ENCODE data around the gene CAMKK2. TPM values are rescaled to one million over a fixed set of nuclear protein-coding genes. Genes with fewer than 3 reads are reported as not detected.

CAMKK2 gene
- total and polyA plus RNA-seq, 9 of the 15 experiments (the other 6 are each of a cell fraction or from before 2014, with no cell fraction given), result 4.3 to 32.0 (median 18.2) TPM

DNA sequence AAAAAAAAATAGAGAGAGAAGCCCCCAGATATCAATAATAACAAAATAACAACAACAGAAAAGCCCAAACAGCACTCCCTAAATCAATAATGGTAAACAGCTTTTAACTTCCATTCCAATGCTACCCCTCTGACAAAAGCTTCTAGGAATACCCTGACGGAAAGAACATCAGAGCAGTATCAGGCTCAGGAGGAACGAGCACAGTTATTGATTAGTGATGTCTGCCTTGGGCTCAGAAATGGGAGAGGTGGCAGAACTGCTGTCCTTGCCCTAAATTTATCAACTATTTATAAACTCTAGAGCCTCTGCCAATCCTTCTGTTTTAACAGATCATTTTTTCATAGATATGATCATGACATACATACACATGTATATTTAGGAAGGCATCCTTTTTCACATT, 44.7 kb downstream of the CAMKK2 start:
- WGBS (ENCODE audit: insufficient coverage, low coverage, missing lambda C conversion rate), result 83% methylated on average over 2 of the region's 2 CpGs
- no peaks in the 10 kb centered on the region for H3K27me3 ChIP-seq (ENCODE audit: control insufficient read depth in 2 of 2, insufficient read depth in 2 of 2, low read length in 2 of 2)
- no peak overlapping the region for H3K4me3 ChIP-seq
- POLR2A ChIA-PET, result interaction anchor here (1.5 kb wide), 1 partner anchor 13 kb away, joined by 4 read pairs; no protein-coding TSS in a partner anchor
- H3K4me1 ChIP-seq (replicated peaks in 1 of 2; ENCODE audit: control insufficient read depth in 2 of 2, insufficient read depth in 2 of 2, low read length in 2 of 2), result no peaks in the 10 kb centered on the region
- in situ Hi-C loops (cut with MboI), result no loop called here
- H3K9me1 ChIP-seq (ENCODE audit: control insufficient read depth, insufficient read depth, low read length), result no peaks in the 10 kb centered on the region
- no peak overlapping the region for H2AFZ ChIP-seq (ENCODE audit: low read depth, low read length)
- ATAC-seq (no peak), DNase-seq (ENCODE audit: extremely low read depth in 1 of 4, low spot score in 3 of 4) (no peak), FAIRE-seq (no peak)
- H3K79me2 ChIP-seq (ENCODE audit: control insufficient read depth, insufficient read depth, low read length), result no peaks in the 10 kb centered on the region
- intact Hi-C loops (cut with micrococcal nuclease), result no loop called here
- H4K20me1 ChIP-seq (replicated peaks; ENCODE audit: control insufficient read depth, insufficient read depth, low read length), result no peaks in the 10 kb centered on the region
- H3K9ac ChIP-seq (ENCODE audit: insufficient read depth in 1 of 2, low read depth in 2 of 2, low read length in 2 of 2), result no peak overlapping the region
- TF ChIP-seq ZNF23 (CRISPR knock-in tag; IDR thresholded peaks at IDR 0.05) (peak; percentile 80; the same call in 1 of the 2 replicates), MEF2D (tag; conservative IDR thresholded peaks at IDR 0.05; ENCODE audit: low read depth) (no peak)
- CTCF ChIA-PET (ENCODE audit: low intra/inter-chr PET ratio), result no interaction called here
- H3K4me2 ChIP-seq (ENCODE audit: insufficient read depth, low read length), result no peak overlapping the region
- H3K27ac ChIP-seq (ENCODE audit: extremely low read depth, low read depth, low read length), result no peak overlapping the region
- H3K9me3 ChIP-seq (replicated peaks; ENCODE audit: control insufficient read depth, insufficient read depth, low read depth, low read length), result no peaks in the 10 kb centered on the region
- H3K36me3 ChIP-seq (ENCODE audit: control insufficient read depth, insufficient read depth, low read length), result peaks cover 75% of the 10 kb centered on the region
- BruUV-seq (replicated peaks), result no TSS peak

DNA sequence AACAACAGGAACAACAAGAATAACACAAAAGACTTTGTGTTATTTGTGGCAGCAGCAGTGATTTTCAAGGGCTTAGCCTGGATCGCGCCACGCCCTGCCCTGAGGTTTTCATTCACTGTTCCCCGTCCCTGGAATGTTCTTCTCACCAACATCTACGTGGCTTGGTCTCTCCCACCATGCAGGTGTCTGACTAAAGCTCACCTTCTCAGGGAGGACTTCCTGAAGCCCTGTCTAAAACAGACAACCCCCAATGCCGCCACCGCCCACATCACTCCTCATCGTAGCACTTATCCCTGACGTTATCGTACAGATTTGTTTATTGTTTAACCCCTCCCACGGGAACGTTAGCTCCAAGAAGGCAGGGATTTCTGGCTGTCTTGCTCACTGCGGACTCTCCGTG, 46.1 kb downstream of the CAMKK2 start:
- Histone ChIP-seq H3K9me1 (ENCODE audit: control insufficient read depth, insufficient read depth, low read length) (no peaks in the 10 kb centered on the region), H2AFZ (ENCODE audit: low read depth, low read length) (no peak overlapping the region), H3K36me3 (ENCODE audit: control insufficient read depth, insufficient read depth, low read length) (peaks cover 68% of the 10 kb centered on the region), H4K20me1 (replicated peaks; ENCODE audit: control insufficient read depth, insufficient read depth, low read length) (no peaks in the 10 kb centered on the region), H3K79me2 (ENCODE audit: control insufficient read depth, insufficient read depth, low read length) (no peaks in the 10 kb centered on the region), H3K4me1 (replicated peaks in 1 of 2; ENCODE audit: control insufficient read depth in 2 of 2, insufficient read depth in 2 of 2, low read length in 2 of 2) (no peaks in the 10 kb centered on the region), H3K9me3 (replicated peaks; ENCODE audit: control insufficient read depth, insufficient read depth, low read depth, low read length) (no peaks in the 10 kb centered on the region), H3K9ac (ENCODE audit: insufficient read depth in 1 of 2, low read depth in 2 of 2, low read length in 2 of 2) (no peak overlapping the region), H3K27ac (ENCODE audit: extremely low read depth, low read depth, low read length) (no peak overlapping the region), H3K4me2 (ENCODE audit: insufficient read depth, low read length) (no peak overlapping the region), H3K4me3 (no peak overlapping the region), H3K27me3 (ENCODE audit: control insufficient read depth in 2 of 2, insufficient read depth in 2 of 2, low read length in 2 of 2) (no peaks in the 10 kb centered on the region)
- 71% methylated on average over 14 of the region's 14 CpGs for WGBS (ENCODE audit: insufficient coverage, low coverage, missing lambda C conversion rate)
- no TSS peak for BruUV-seq (replicated peaks)
- no peak for FAIRE-seq
- ChIA-PET POLR2A (no interaction called here), CTCF (ENCODE audit: low intra/inter-chr PET ratio) (no interaction called here)
- no peak for ATAC-seq
- intact Hi-C loops (cut with micrococcal nuclease) (no loop called here), in situ Hi-C loops (cut with MboI) (no loop called here)
- DNase-seq (ENCODE audit: extremely low read depth in 1 of 4, low spot score in 3 of 4), result no peak
- no peak for TF ChIP-seq TEAD4 (IDR thresholded peaks at IDR 0.05; ENCODE audit: low read length)
- no peak for TF ChIP-seq TEAD4 (CRISPR knock-in tag; IDR thresholded peaks at IDR 0.05; ENCODE audit: borderline replicate concordance)
- TF ChIP-seq, protein P1, sequence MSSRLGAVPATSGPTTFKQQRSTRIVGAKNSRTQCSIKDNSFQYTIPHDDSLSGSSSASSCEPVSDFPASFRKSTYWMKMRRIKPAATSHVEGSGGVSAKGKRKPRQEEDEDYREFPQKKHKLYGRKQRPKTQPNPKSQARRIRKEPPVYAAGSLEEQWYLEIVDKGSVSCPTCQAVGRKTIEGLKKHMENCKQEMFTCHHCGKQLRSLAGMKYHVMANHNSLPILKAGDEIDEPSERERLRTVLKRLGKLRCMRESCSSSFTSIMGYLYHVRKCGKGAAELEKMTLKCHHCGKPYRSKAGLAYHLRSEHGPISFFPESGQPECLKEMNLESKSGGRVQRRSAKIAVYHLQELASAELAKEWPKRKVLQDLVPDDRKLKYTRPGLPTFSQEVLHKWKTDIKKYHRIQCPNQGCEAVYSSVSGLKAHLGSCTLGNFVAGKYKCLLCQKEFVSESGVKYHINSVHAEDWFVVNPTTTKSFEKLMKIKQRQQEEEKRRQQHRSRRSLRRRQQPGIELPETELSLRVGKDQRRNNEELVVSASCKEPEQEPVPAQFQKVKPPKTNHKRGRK (tag; IDR thresholded peaks at IDR 0.05), result no peak
- no peak for TF ChIP-seq SRSF1 (IDR thresholded peaks at IDR 0.05; ENCODE audit: low read depth, low read length)
- TF ChIP-seq, protein P2, sequence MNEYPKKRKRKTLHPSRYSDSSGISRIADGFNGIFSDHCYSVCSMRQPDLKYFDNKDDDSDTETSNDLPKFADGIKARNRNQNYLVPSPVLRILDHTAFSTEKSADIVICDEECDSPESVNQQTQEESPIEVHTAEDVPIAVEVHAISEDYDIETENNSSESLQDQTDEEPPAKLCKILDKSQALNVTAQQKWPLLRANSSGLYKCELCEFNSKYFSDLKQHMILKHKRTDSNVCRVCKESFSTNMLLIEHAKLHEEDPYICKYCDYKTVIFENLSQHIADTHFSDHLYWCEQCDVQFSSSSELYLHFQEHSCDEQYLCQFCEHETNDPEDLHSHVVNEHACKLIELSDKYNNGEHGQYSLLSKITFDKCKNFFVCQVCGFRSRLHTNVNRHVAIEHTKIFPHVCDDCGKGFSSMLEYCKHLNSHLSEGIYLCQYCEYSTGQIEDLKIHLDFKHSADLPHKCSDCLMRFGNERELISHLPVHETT (CRISPR knock-in tag; conservative IDR thresholded peaks at IDR 0.05 in 1 of 2, IDR thresholded peaks at IDR 0.05 in 1 of 2), result no peak
- TF ChIP-seq TCFL5 (CRISPR knock-in tag; conservative IDR thresholded peaks at IDR 0.05), result no peak
- TF ChIP-seq, protein P3, sequence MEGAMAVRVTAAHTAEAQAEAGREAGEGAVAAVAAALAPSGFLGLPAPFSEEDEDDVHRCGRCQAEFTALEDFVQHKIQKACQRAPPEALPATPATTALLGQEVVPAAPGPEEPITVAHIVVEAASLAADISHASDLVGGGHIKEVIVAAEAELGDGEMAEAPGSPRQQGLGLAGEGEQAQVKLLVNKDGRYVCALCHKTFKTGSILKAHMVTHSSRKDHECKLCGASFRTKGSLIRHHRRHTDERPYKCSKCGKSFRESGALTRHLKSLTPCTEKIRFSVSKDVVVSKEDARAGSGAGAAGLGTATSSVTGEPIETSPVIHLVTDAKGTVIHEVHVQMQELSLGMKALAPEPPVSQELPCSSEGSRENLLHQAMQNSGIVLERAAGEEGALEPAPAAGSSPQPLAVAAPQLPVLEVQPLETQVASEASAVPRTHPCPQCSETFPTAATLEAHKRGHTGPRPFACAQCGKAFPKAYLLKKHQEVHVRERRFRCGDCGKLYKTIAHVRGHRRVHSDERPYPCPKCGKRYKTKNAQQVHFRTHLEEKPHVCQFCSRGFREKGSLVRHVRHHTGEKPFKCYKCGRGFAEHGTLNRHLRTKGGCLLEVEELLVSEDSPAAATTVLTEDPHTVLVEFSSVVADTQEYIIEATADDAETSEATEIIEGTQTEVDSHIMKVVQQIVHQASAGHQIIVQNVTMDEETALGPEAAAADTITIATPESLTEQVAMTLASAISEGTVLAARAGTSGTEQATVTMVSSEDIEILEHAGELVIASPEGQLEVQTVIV (CRISPR knock-in tag; IDR thresholded peaks at IDR 0.05; ENCODE audit: borderline replicate concordance), result no peak
- TF ChIP-seq ZKSCAN1 (IDR thresholded peaks at IDR 0.05; ENCODE audit: low read depth, low read length), result no peak

All from K562 (cell line).